Spleen (tissue), 11 donors: ENCODE data around the gene CFAP97D1. TPM values are rescaled to one million over a fixed set of nuclear protein-coding genes. Genes with fewer than 3 reads are reported as not detected.

Source experiments
- DNase-seq: peaks from one replicate; pipeline ENCODE4 v3.0.0-alpha.2; 2020
- H3K27ac ChIP-seq, 8 donors: fragments of 200-600 bp; sonication (generic) in 7 of 8; 1 replicate in 4 of 8; 2 replicates in 4 of 8; pipeline versions ENCODE4 v1.5.0 to v1.8.0; 2016 to 2021; ENCODE audit warnings: inconsistent platforms in 4 of 8, mild to moderate bottlenecking in 4 of 8, moderate library complexity in 1 of 8
- H3K27me3 ChIP-seq, 7 donors: fragments of 200-600 bp; sonication (generic) in 6 of 7; replicated peaks in 1 of 7; 1 replicate in 4 of 7; 2 replicates in 3 of 7; pipeline versions ENCODE4 v1.5.0 to v1.8.0; 2016 to 2021; ENCODE audit warnings: inconsistent platforms in 3 of 7, mild to moderate bottlenecking in 1 of 7
- H3K36me3 ChIP-seq, 6 donors: fragments of 200-600 bp; sonication (generic) in 5 of 6; 1 replicate in 4 of 6; 2 replicates in 2 of 6; pipeline versions ENCODE4 v1.5.0 to v1.8.0; 2016 to 2021; ENCODE audit warnings: inconsistent platforms in 2 of 6
- H3K4me1 ChIP-seq, 6 donors: fragments of 200-600 bp; sonication (generic) in 5 of 6; 1 replicate in 3 of 6; 2 replicates in 3 of 6; pipeline versions ENCODE4 v1.5.0 to v1.8.0; 2016 to 2021; ENCODE audit warnings: inconsistent platforms in 3 of 6
- H3K4me3 ChIP-seq, 8 donors: fragments of 200-600 bp; sonication (generic) in 7 of 8; 1 replicate in 4 of 8; 2 replicates in 4 of 8; pipeline versions ENCODE4 v1.5.0 to v1.8.0; 2016 to 2021; ENCODE audit warnings: inconsistent platforms in 4 of 8, mild to moderate bottlenecking in 4 of 8, moderate library complexity in 2 of 8
- H3K9me3 ChIP-seq, 8 donors: fragments of 200-600 bp; sonication (generic) in 7 of 8; 1 replicate in 4 of 8; 2 replicates in 4 of 8; pipeline versions ENCODE4 v1.5.0 to v1.8.0; 2016 to 2021; ENCODE audit warnings: inconsistent platforms in 4 of 8
- POLR2A ChIP-seq, 3 donors: fragments of 450-650 bp; IDR thresholded peaks; one replicate each; pipeline ENCODE4 v1.5.1; 2017; ENCODE audit warnings: antibody characterized with exemption in 3 of 3, mild to moderate bottlenecking in 1 of 3
- POLR2AphosphoS5 ChIP-seq, 3 donors: sonication (generic); formaldehyde crosslinking; IDR thresholded peaks; one replicate each; pipeline ENCODE4 v1.5.1; 2017; ENCODE audit warnings: antibody characterized with exemption in 3 of 3
- WGBS, 5 donors: extraction: QIAGEN DNeasy Blood & Tissue Kit in 3 of 5; methylation state at CpG; one replicate each; pipeline versions ENCODE4 v1.1.5 to v1.1.7; 2013 to 2018; 5-methylcytosine and 5-hydroxymethylcytosine counted together
- intact Hi-C: fragments of 100-400 bp; cut with DNase I; formaldehyde crosslinking; loops from one replicate; pipeline ENCODE4 v1.15.0; 2023; ENCODE audit warnings: low total_unique reads
- polyA plus RNA-seq, 3 donors: library from polyadenylated mRNA; stranded (reverse); fragments of 200-250 nt; gene quantifications; one replicate each; pipeline ENCODE4 v1.2.1, GENCODE V29; 2013
- total RNA-seq, 7 donors: library from RNA; depleted of rRNA in 3 of 7; stranded (reverse); fragments of >200 nt in 3 of 7; fragmentation: NEBNext Ultra II Directional in 4 of 7; extraction: Animal tissue kit (Norgen Biotek cat#: 25700) in 4 of 7; gene quantifications; one replicate each; pipeline versions ENCODE4 v1.1.0 to v1.2.1, GENCODE V29; 2016 to 2021
- TF ChIP-seq, protein P1 (sequence below), 11 experiments: fragments of 200-600 bp in 7 of 11; fragments of 450-650 bp in 4 of 11; sonication (generic) in 4 of 11; IDR thresholded peaks in 8 of 11; conservative IDR thresholded peaks in 3 of 11; 1 replicate in 7 of 11; 2 replicates in 4 of 11; pipeline versions ENCODE4 v1.4.0 to v1.8.0; 2016 to 2021; ENCODE audit warnings: antibody characterized with exemption in 11 of 11, inconsistent platforms in 4 of 11, mild to moderate bottlenecking in 1 of 11
- donor health status: healthy with polysubstance abuse.
- donor health status: DM: no; HTN: no; CAD: no; lungs with moderate emphysema.
- donor health status: DM: no; HTN: no; CAD: no.
- donor health status: Bipolar disorder and iron deficiency.
- donor health status: healthy.
- donor health status: DM: no; HTN: no; CAD: no.
- donor health status: DM: yes; HTN: yes; CAD: no.

Gene CFAP97D1
- total and polyA plus RNA-seq, 10 donors, result 0.06 to 0.32 (median 0.19) TPM; not detected in 5

DNA sequence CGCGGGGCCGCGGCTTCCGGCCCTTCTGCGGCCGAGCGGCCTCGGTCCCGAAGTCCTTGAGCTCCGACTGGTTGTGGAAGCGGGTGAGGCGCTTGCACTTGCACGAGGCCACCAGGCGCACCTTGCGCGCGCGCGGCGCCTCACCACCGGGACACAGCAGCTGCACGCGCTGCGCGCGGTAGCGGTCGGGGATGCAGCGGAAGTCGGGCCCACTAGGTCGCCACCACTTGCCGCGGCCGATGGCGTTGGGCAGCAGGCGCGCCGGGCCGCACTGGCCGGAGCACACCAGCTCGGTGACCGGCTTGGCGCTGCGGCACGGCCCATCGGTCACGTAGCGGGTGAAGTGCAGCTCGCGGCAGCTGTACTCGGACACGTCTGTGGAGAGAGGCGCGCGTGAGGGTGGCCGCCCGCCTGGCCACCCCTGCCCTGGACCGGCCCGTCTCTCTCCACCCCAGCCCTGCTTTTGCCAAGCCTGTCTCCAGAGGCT, 24.8 kb upstream of the CFAP97D1 start:
- TF ChIP-seq POLR2AphosphoS5 (IDR thresholded peaks at IDR 0.05), result peak; percentile 19 to 73 (median 61)
- TF ChIP-seq, protein P1, sequence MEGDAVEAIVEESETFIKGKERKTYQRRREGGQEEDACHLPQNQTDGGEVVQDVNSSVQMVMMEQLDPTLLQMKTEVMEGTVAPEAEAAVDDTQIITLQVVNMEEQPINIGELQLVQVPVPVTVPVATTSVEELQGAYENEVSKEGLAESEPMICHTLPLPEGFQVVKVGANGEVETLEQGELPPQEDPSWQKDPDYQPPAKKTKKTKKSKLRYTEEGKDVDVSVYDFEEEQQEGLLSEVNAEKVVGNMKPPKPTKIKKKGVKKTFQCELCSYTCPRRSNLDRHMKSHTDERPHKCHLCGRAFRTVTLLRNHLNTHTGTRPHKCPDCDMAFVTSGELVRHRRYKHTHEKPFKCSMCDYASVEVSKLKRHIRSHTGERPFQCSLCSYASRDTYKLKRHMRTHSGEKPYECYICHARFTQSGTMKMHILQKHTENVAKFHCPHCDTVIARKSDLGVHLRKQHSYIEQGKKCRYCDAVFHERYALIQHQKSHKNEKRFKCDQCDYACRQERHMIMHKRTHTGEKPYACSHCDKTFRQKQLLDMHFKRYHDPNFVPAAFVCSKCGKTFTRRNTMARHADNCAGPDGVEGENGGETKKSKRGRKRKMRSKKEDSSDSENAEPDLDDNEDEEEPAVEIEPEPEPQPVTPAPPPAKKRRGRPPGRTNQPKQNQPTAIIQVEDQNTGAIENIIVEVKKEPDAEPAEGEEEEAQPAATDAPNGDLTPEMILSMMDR (IDR thresholded peaks at IDR 0.05 in 8 of 11, conservative IDR thresholded peaks at IDR 0.05 in 3 of 11), result peak in 6 of 11 experiments; percentile 10 to 45 (median 33)
- TF ChIP-seq POLR2A (IDR thresholded peaks at IDR 0.05), result no peak
- Histone ChIP-seq H3K36me3 (no peaks in the 10 kb centered on the region), H3K9me3 (no peaks in the 10 kb centered on the region), H3K27ac (peak overlapping the region in 7 of 8 donors; percentile 43 to 75 (median 55)), H3K27me3 (peaks cover 0 to 60% (median 18%) of the 10 kb centered on the region in 7 donors), H3K4me3 (peak overlapping the region in 5 of 8 donors; percentile 4 to 45 (median 24)), H3K4me1 (peaks cover 11 to 31% (median 20%) of the 10 kb centered on the region in 6 donors)
- intact Hi-C loops, result no loop called here
- WGBS, 5 donors, result 0 to 11% (median 7%) methylated on average over 10 to 60 of the region's 60 CpGs
- DNase-seq, result peak; percentile 85

DNA sequence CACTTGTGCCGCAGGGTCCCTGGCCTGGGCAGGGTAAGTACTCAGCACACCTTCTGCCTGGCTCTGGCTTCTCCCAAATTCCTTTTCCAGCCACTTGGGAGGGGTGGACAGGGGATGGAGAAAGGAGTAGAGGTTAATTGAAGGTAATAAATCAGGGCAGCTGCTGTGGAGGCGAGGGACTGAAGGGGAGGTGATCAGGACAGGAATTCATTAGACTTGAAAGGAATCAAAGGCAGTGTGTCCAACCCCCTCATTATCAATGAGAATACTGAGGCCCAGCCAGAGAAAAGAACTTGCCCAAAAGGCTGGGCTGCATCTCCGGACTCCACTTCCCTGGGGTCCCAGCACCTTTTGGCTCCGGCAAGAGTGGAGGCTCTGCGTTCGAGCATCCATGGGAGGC, 24.0 kb upstream of the CFAP97D1 start:
- TF ChIP-seq, protein P1 (IDR thresholded peaks at IDR 0.05 in 8 of 11, conservative IDR thresholded peaks at IDR 0.05 in 3 of 11), result no peak
- TF ChIP-seq POLR2A (IDR thresholded peaks at IDR 0.05) (no peak), POLR2AphosphoS5 (IDR thresholded peaks at IDR 0.05) (no peak)
- H3K36me3 ChIP-seq, result no peaks in the 10 kb centered on the region
- H3K27me3 ChIP-seq, result peaks cover 0 to 53% (median 18%) of the 10 kb centered on the region in 7 donors
- H3K4me1 ChIP-seq, result peaks cover 11 to 35% (median 22%) of the 10 kb centered on the region in 6 donors
- H3K9me3 ChIP-seq, result no peaks in the 10 kb centered on the region
- no peak overlapping the region for H3K27ac ChIP-seq
- intact Hi-C loops, result no loop called here
- DNase-seq, result no peak
- no peak overlapping the region for H3K4me3 ChIP-seq
- WGBS, 5 donors, result 86 to 97% (median 94%) methylated on average over 6 of the region's 6 CpGs

DNA sequence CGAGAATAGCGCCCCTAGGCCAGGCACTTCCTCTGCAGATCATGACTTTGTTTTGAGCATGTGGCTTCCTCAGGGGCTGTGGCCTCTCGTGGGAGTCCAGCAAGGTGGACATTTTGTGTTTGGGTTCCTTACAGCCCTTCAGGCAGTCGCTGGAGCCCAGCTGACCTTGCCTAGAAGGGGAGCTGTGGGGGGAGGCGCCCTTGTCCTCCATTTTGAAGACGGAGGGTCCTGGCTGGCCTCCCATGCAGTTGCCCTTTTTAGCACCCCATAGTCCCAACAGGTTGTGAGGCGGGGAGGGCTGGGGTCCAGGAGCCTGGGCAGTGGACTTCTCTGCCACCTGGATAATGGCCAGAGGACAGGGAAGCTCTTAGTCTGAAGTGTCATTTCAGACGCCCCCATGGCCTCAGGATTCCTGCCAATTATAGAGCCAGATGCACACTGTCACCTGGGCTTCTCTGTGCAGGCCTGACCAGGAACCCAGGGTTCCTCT, 23.0 kb upstream of the CFAP97D1 start:
- peaks cover 11 to 35% (median 22%) of the 10 kb centered on the region in 6 donors for H3K4me1 ChIP-seq
- TF ChIP-seq POLR2A (IDR thresholded peaks at IDR 0.05), result no peak
- no peak for TF ChIP-seq POLR2AphosphoS5 (IDR thresholded peaks at IDR 0.05)
- TF ChIP-seq, protein P1 (IDR thresholded peaks at IDR 0.05 in 8 of 11, conservative IDR thresholded peaks at IDR 0.05 in 3 of 11), result no peak
- 58 to 87% (median 82%) methylated on average over 5 to 8 of the region's 8 CpGs for WGBS, 5 donors
- peaks cover 0 to 53% (median 18%) of the 10 kb centered on the region in 7 donors for H3K27me3 ChIP-seq
- H3K9me3 ChIP-seq, result no peaks in the 10 kb centered on the region
- H3K36me3 ChIP-seq, result no peaks in the 10 kb centered on the region
- intact Hi-C loops, result no loop called here
- H3K27ac ChIP-seq, result no peak overlapping the region
- no peak overlapping the region for H3K4me3 ChIP-seq
- no peak for DNase-seq

DNA sequence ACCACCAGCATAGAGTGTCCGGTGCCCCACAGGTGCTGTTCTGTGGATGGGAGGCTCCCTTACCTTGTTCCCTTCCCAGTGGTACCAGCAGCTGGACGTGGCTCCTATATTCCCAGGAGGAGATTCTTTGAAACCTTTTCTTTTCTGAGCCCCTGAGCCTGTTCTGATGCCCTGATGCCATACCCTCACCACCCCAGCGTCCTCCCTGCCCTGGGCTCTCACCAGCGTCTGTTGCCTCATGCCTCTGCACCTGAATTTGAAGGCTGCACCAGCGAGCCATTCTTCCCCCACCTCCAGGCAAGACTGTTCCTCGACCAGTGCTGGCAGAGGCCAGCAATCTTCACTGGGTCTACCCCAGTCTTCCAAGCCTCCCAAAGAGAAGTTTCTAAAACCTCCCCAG, 22.1 kb upstream of the CFAP97D1 start:
- TF ChIP-seq POLR2A (IDR thresholded peaks at IDR 0.05), result no peak
- no peak for TF ChIP-seq POLR2AphosphoS5 (IDR thresholded peaks at IDR 0.05)
- TF ChIP-seq, protein P1 (IDR thresholded peaks at IDR 0.05 in 8 of 11, conservative IDR thresholded peaks at IDR 0.05 in 3 of 11), result no peak
- H3K36me3 ChIP-seq, result no peaks in the 10 kb centered on the region
- intact Hi-C loops, result no loop called here
- no peak overlapping the region for H3K4me3 ChIP-seq
- H3K27me3 ChIP-seq, result peaks cover 0 to 53% (median 18%) of the 10 kb centered on the region in 7 donors
- no peak overlapping the region for H3K27ac ChIP-seq
- peaks cover 11 to 35% (median 22%) of the 10 kb centered on the region in 6 donors for H3K4me1 ChIP-seq
- no peaks in the 10 kb centered on the region for H3K9me3 ChIP-seq
- DNase-seq, result no peak
- 79 to 91% (median 80%) methylated on average over 6 of the region's 6 CpGs for WGBS, 5 donors
